Testis (tissue), 3 donors: ENCODE data around the gene LRRC3. TPM values are rescaled to one million over a fixed set of nuclear protein-coding genes. Genes with fewer than 3 reads are reported as not detected.
A peak's percentile ranks its signal among the peaks of the same experiment; 100 is the strongest.

Experiments used
- DNase-seq: peaks from one replicate; pipeline ENCODE4 v3.0.0-alpha.2; 2019
- H3K27ac ChIP-seq, 2 donors: fragments of 200-600 bp; sonication (generic); one replicate each; pipeline ENCODE4 v1.5.1; 2019
- H3K27me3 ChIP-seq: fragments of 200-600 bp; sonication (generic); one replicate; pipeline ENCODE4 v1.5.1; 2019
- H3K36me3 ChIP-seq: fragments of 200-600 bp; sonication (generic); one replicate; pipeline ENCODE4 v1.5.1; 2017; ENCODE audit warnings: low read depth; ENCODE audit errors: missing control alignments
- H3K4me1 ChIP-seq: fragments of 200-600 bp; sonication (generic); one replicate; pipeline ENCODE4 v1.5.1; 2019
- H3K4me3 ChIP-seq, 2 donors: fragments of 200-600 bp; sonication (generic); one replicate each; pipeline ENCODE4 v1.5.1; 2017 to 2019
- H3K9me3 ChIP-seq: fragments of 200-600 bp; sonication (generic); one replicate; pipeline ENCODE4 v1.5.1; 2017
- CTCF ChIP-seq, 3 experiments: fragments of 450-650 bp in 2 of 3; fragments of 200-600 bp in 1 of 3; sonication (generic) in 1 of 3; IDR thresholded peaks; one replicate each; pipeline ENCODE4 v1.5.1; 2016 to 2019; ENCODE audit warnings: antibody characterized with exemption in 3 of 3, mild to moderate bottlenecking in 2 of 3, moderate library complexity in 1 of 3
- POLR2A ChIP-seq: fragments of 450-650 bp; IDR thresholded peaks from one replicate; pipeline ENCODE4 v1.6.1; 2017; ENCODE audit warnings: antibody characterized with exemption, mild to moderate bottlenecking, moderate library complexity
- WGBS, 2 donors: methylation state at CpG; one replicate each; pipeline ENCODE4 v1.1.5; 2018; 5-methylcytosine and 5-hydroxymethylcytosine counted together
- intact Hi-C: fragments of 100-400 bp; cut with DNase I; formaldehyde crosslinking; loops from one replicate; pipeline ENCODE4 v1.15.1; 2023; ENCODE audit warnings: low total_unique reads
- polyA plus RNA-seq: library from polyadenylated mRNA; stranded (reverse); fragments of 350-450 nt; fragmentation: Illumina TruSeq; extraction: RNeasy Lipid Tissue Mini Kit (QIAGEN cat#74804); gene quantifications from one replicate; pipeline ENCODE4 v1.2.3, GENCODE V29; 2014; ENCODE audit warnings: low read depth, low replicate concordance; ENCODE audit not compliant: insufficient read depth
- total RNA-seq, 2 donors: library from RNA; depleted of rRNA; stranded (reverse); fragments of >200 nt; gene quantifications; one replicate each; pipeline ENCODE4 v1.2.3, GENCODE V29; 2016

LRRC3 gene
- total and polyA plus RNA-seq, 3 donors from 2014 or later = 4.9 to 11.8 (median 8.3) TPM

GRCh38 chr21:44461005-44461404 is 5.7 kb downstream of the LRRC3 start:
- no peaks in the 10 kb centered on the region for H3K9me3 ChIP-seq
- H3K4me1 ChIP-seq = peaks cover 2% of the 10 kb centered on the region
- DNase-seq = no peak
- H3K27me3 ChIP-seq = no peaks in the 10 kb centered on the region
- 99 to 100% methylated on average over 1 to 8 of the region's 8 CpGs for WGBS, 2 donors
- no peak overlapping the region for H3K27ac ChIP-seq
- intact Hi-C loops = no loop called here
- H3K4me3 ChIP-seq = no peak overlapping the region
- H3K36me3 ChIP-seq = no peaks in the 10 kb centered on the region
- no peak for TF ChIP-seq CTCF (IDR thresholded peaks at IDR 0.05)
- no peak for TF ChIP-seq POLR2A

GRCh38 chr21:44461464-44462001 is 6.2 kb downstream of the LRRC3 start:
- H3K36me3 ChIP-seq = no peaks in the 10 kb centered on the region
- no peaks in the 10 kb centered on the region for H3K27me3 ChIP-seq
- DNase-seq = peak; percentile 22
- 78 to 87% methylated on average over 10 of the region's 15 CpGs for WGBS, 2 donors
- TF ChIP-seq CTCF (IDR thresholded peaks at IDR 0.05) (peak; percentile 9 to 22 (median 16)), POLR2A (no peak)
- H3K4me3 ChIP-seq = no peak overlapping the region
- no peaks in the 10 kb centered on the region for H3K4me1 ChIP-seq
- no peaks in the 10 kb centered on the region for H3K9me3 ChIP-seq
- no peak overlapping the region for H3K27ac ChIP-seq
- intact Hi-C loops = no loop called here

GRCh38 chr21:44462086-44462833 is 7.0 kb downstream of the LRRC3 start:
- intact Hi-C loops = no loop called here
- H3K27me3 ChIP-seq = no peaks in the 10 kb centered on the region
- no peak for DNase-seq
- TF ChIP-seq POLR2A (no peak), CTCF (IDR thresholded peaks at IDR 0.05) (no peak)
- H3K27ac ChIP-seq = no peak overlapping the region
- H3K9me3 ChIP-seq = no peaks in the 10 kb centered on the region
- no peak overlapping the region for H3K4me3 ChIP-seq
- 89 to 91% methylated on average over 11 to 25 of the region's 25 CpGs for WGBS, 2 donors
- H3K4me1 ChIP-seq = no peaks in the 10 kb centered on the region
- H3K36me3 ChIP-seq = no peaks in the 10 kb centered on the region

DNA sequence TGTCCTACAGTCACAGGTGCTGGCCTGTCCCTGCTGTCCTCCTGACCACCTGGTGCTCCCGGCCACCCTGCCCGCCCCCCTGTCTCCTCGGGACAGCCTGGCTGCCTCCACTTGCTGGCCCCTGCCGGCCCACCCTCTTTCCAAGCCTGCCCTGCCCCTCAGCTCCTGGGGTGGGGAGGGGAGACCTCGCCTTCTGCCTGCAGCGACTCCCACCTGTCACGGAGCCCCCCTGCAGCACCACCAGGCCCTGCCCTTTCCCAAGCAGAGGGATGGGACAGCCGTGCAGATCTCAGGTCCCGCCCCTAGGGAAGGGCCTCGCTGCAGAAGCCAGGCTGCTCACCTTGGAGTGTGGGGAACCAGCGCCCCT is 7.5 kb downstream of the LRRC3 start:
- WGBS, 2 donors = 88 to 90% methylated on average over 9 to 11 of the region's 11 CpGs
- Histone ChIP-seq H3K4me1 (no peaks in the 10 kb centered on the region), H3K36me3 (no peaks in the 10 kb centered on the region), H3K27ac (no peak overlapping the region), H3K27me3 (no peaks in the 10 kb centered on the region), H3K4me3 (no peak overlapping the region), H3K9me3 (no peaks in the 10 kb centered on the region)
- intact Hi-C loops = no loop called here
- no peak for DNase-seq
- no peak for TF ChIP-seq POLR2A
- TF ChIP-seq CTCF (IDR thresholded peaks at IDR 0.05) = no peak

GRCh38 chr21:44463724-44464123 is 8.4 kb downstream of the LRRC3 start:
- intact Hi-C loops = no loop called here
- H3K36me3 ChIP-seq = no peaks in the 10 kb centered on the region
- H3K27me3 ChIP-seq = no peaks in the 10 kb centered on the region
- no peak overlapping the region for H3K4me3 ChIP-seq
- no peak overlapping the region for H3K27ac ChIP-seq
- H3K4me1 ChIP-seq = no peaks in the 10 kb centered on the region
- H3K9me3 ChIP-seq = no peaks in the 10 kb centered on the region
- 36 to 39% methylated on average over 9 to 30 of the region's 30 CpGs for WGBS, 2 donors
- TF ChIP-seq CTCF (IDR thresholded peaks at IDR 0.05) (no peak), POLR2A (no peak)
- DNase-seq = peak; percentile 57
